ENCODE measurements around the gene CAV1. TPM values are rescaled to one million over a fixed set of nuclear protein-coding genes. Genes with fewer than 3 reads are reported as not detected.

The CAV1 gene
- polyA plus RNA-seq, 1 donor (not counting 4 experiments of a cell fraction or from before 2014, with no cell fraction given): 2,905 TPM

DNA sequence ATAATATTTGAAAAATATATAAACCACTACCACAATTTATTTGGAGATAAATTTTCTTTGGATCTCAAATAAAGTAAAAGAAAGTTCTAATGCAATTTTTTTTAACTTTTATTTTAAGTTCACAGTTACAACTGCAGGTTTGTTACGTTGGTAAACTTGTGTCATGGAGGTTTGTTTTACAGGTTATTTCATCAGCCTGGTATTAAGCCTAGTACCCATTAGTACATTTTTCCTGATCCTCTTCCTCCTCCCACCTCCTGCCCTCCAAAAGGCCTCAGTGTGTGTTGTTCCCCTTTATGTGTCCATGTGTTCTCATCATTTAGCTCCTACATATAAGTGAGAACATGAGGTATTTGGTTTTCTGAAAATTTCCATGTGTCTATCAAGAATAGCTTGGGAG lies 54.5 kb downstream of the CAV1 start:
- Histone ChIP-seq H3K27ac (ENCODE audit: control insufficient read depth, insufficient read depth, low read length) (no peak overlapping the region), H3K4me3 (ENCODE audit: control insufficient read depth in 2 of 3, extremely low read depth in 1 of 3, insufficient read depth in 2 of 3, low read depth in 1 of 3, low read length in 3 of 3) (no peak overlapping the region), H3K9me1 (ENCODE audit: control insufficient read depth, extremely low read depth, insufficient read depth, low read length) (no peaks in the 10 kb centered on the region), H3K9me3 (ENCODE audit: control insufficient read depth, low read depth, low read length) (no peaks in the 10 kb centered on the region), H3K27me3 (ENCODE audit: control insufficient read depth, extremely low read depth, insufficient read depth, low read length) (no peaks in the 10 kb centered on the region), H3K4me2 (ENCODE audit: control insufficient read depth, extremely low read depth, insufficient read depth, low read depth, low read length) (no peak overlapping the region), H3K79me2 (ENCODE audit: control insufficient read depth, insufficient read depth, low read length) (no peaks in the 10 kb centered on the region), H4K20me1 (ENCODE audit: control insufficient read depth, extremely low read depth, insufficient read depth, low read length) (no peaks in the 10 kb centered on the region), H3K4me1 (ENCODE audit: control insufficient read depth, extremely low read depth, insufficient read depth, low read length) (peaks cover 18% of the 10 kb centered on the region), H2AFZ (ENCODE audit: control insufficient read depth, low read length) (no peak overlapping the region), H3K9ac (ENCODE audit: control insufficient read depth, extremely low read depth, insufficient read depth, low read length) (no peak overlapping the region), H3K36me3 (ENCODE audit: control insufficient read depth in 2 of 2, extremely low read depth in 1 of 2, insufficient read depth in 2 of 2, low read length in 2 of 2) (no peaks in the 10 kb centered on the region)
- dilution Hi-C loops (cut with MboI; ENCODE audit: extremely low pct_ligation_motif_present, low sequenced_read_pairs): no loop called here
- DNase-seq (ENCODE audit: low read depth, low spot score) (no peak), FAIRE-seq (no peak)
- TF ChIP-seq EZH2 (IDR thresholded peaks at IDR 0.05; ENCODE audit: low read length): no peak
- TF ChIP-seq, protein P1, sequence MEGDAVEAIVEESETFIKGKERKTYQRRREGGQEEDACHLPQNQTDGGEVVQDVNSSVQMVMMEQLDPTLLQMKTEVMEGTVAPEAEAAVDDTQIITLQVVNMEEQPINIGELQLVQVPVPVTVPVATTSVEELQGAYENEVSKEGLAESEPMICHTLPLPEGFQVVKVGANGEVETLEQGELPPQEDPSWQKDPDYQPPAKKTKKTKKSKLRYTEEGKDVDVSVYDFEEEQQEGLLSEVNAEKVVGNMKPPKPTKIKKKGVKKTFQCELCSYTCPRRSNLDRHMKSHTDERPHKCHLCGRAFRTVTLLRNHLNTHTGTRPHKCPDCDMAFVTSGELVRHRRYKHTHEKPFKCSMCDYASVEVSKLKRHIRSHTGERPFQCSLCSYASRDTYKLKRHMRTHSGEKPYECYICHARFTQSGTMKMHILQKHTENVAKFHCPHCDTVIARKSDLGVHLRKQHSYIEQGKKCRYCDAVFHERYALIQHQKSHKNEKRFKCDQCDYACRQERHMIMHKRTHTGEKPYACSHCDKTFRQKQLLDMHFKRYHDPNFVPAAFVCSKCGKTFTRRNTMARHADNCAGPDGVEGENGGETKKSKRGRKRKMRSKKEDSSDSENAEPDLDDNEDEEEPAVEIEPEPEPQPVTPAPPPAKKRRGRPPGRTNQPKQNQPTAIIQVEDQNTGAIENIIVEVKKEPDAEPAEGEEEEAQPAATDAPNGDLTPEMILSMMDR (optimal IDR thresholded peaks at IDR 0.05 in 1 of 3, IDR thresholded peaks at IDR 0.05 in 1 of 3, conservative IDR thresholded peaks at IDR 0.05 in 1 of 3; ENCODE audit: extremely low read depth in 1 of 3, insufficient read depth in 2 of 3, low read length in 3 of 3): no peak

GRCh38 chr7:116579835-116580234 lies 55.0 kb downstream of the CAV1 start:
- H3K79me2 ChIP-seq (ENCODE audit: control insufficient read depth, insufficient read depth, low read length): no peaks in the 10 kb centered on the region
- no peak for TF ChIP-seq EZH2 (IDR thresholded peaks at IDR 0.05; ENCODE audit: low read length)
- TF ChIP-seq, protein P1 (optimal IDR thresholded peaks at IDR 0.05 in 1 of 3, IDR thresholded peaks at IDR 0.05 in 1 of 3, conservative IDR thresholded peaks at IDR 0.05 in 1 of 3; ENCODE audit: extremely low read depth in 1 of 3, insufficient read depth in 2 of 3, low read length in 3 of 3): no peak
- no peak overlapping the region for H3K27ac ChIP-seq (ENCODE audit: control insufficient read depth, insufficient read depth, low read length)
- H3K4me3 ChIP-seq (ENCODE audit: control insufficient read depth in 2 of 3, extremely low read depth in 1 of 3, insufficient read depth in 2 of 3, low read depth in 1 of 3, low read length in 3 of 3): no peak overlapping the region
- H3K9me3 ChIP-seq (ENCODE audit: control insufficient read depth, low read depth, low read length): no peaks in the 10 kb centered on the region
- no peak for FAIRE-seq
- dilution Hi-C loops (cut with MboI; ENCODE audit: extremely low pct_ligation_motif_present, low sequenced_read_pairs): no loop called here
- H4K20me1 ChIP-seq (ENCODE audit: control insufficient read depth, extremely low read depth, insufficient read depth, low read length): no peaks in the 10 kb centered on the region
- no peak for DNase-seq (ENCODE audit: low read depth, low spot score)
- H2AFZ ChIP-seq (ENCODE audit: control insufficient read depth, low read length): no peak overlapping the region
- H3K9ac ChIP-seq (ENCODE audit: control insufficient read depth, extremely low read depth, insufficient read depth, low read length): no peak overlapping the region
- no peaks in the 10 kb centered on the region for H3K27me3 ChIP-seq (ENCODE audit: control insufficient read depth, extremely low read depth, insufficient read depth, low read length)
- peaks cover 18% of the 10 kb centered on the region for H3K4me1 ChIP-seq (ENCODE audit: control insufficient read depth, extremely low read depth, insufficient read depth, low read length)
- no peaks in the 10 kb centered on the region for H3K36me3 ChIP-seq (ENCODE audit: control insufficient read depth in 2 of 2, extremely low read depth in 1 of 2, insufficient read depth in 2 of 2, low read length in 2 of 2)
- no peaks in the 10 kb centered on the region for H3K9me1 ChIP-seq (ENCODE audit: control insufficient read depth, extremely low read depth, insufficient read depth, low read length)
- no peak overlapping the region for H3K4me2 ChIP-seq (ENCODE audit: control insufficient read depth, extremely low read depth, insufficient read depth, low read depth, low read length)
